K562 (cell line): ENCODE results near the gene TTBK2. TPM values are rescaled to one million over a fixed set of nuclear protein-coding genes. Genes with fewer than 3 reads are reported as not detected.

ENCODE experiments used
- ATAC-seq: fragments of 200-7000 bp; cut with Tn5 transposase; 3 replicates; pipeline ENCODE4 v1.9.1; 2020; ENCODE audit warnings: moderate library complexity
- BruUV-seq: library from RNA; stranded (reverse); fragments of 400-500 nt; replicated peaks from 2 replicates; lab custom pipeline; 2021; lab: Mats Ljungman, UMichigan
- CTCF ChIA-PET: fragments of 300-600 bp; formaldehyde crosslinking; extraction: SDS; loops from one replicate; lab custom pipeline; 2021; ENCODE audit warnings: low intra/inter-chr PET ratio; lab: Yijun Ruan, JAX
- POLR2A ChIA-PET: fragments of 300-600, 350-650 bp; sonication (Branson Sonifier 250); formaldehyde crosslinking; extraction: SDS; loops from one replicate; lab custom pipeline; 2021; ENCODE audit warnings: antibody characterized with exemption, inconsistent platforms; lab: Yijun Ruan, JAX
- DNase-seq, 4 experiments: peaks; one replicate each; pipeline versions ENCODE4 v3.0.0 to v3.0.0-alpha.2; 2011 to 2018; ENCODE audit warnings: low spot score in 3 of 4, mixed read lengths in 3 of 4; ENCODE audit errors: extremely low read depth in 1 of 4
- FAIRE-seq: peaks from 2 replicates; lab custom pipeline; 2011; peaks lifted over from hg19 to GRCh38; lab: Jason Lieb, UNC
- H2AFZ ChIP-seq: 2 replicates; pipeline ENCODE4 v1.6.0; 2011; ENCODE audit warnings: low read depth, low read length, control low read depth, inconsistent platforms
- H3K27ac ChIP-seq: fragments of 200-600 bp; 3 replicates; pipeline ENCODE4 v1.8.0; 2011; ENCODE audit warnings: low read depth, mild to moderate bottlenecking, control low read depth, inconsistent platforms, low read length, moderate library complexity, mixed read lengths; ENCODE audit errors: extremely low read depth
- H3K27me3 ChIP-seq, 2 experiments: fragments of 300-600 bp in 1 of 2; 2 replicates in 1 of 2; 3 replicates in 1 of 2; pipeline versions ENCODE4 v1.6.0 to v1.8.0; 2011; ENCODE audit warnings: inconsistent platforms in 2 of 2, low read length in 2 of 2, mild to moderate bottlenecking in 1 of 2, mixed read lengths in 1 of 2, moderate library complexity in 1 of 2; ENCODE audit not compliant: control insufficient read depth in 2 of 2, insufficient read depth in 2 of 2
- H3K36me3 ChIP-seq: fragments of 300-600 bp; 3 replicates; pipeline ENCODE4 v1.8.0; 2011; ENCODE audit warnings: mild to moderate bottlenecking, low read length, inconsistent platforms; ENCODE audit not compliant: control insufficient read depth, insufficient read depth
- H3K4me1 ChIP-seq, 2 experiments: fragments of 200-600 bp in 1 of 2; replicated peaks in 1 of 2; 2 replicates in 1 of 2; 3 replicates in 1 of 2; pipeline versions ENCODE4 v1.5.1 to v1.8.0; 2011; ENCODE audit warnings: inconsistent platforms in 2 of 2, low read length in 2 of 2, mild to moderate bottlenecking in 1 of 2, mixed read lengths in 1 of 2, moderate library complexity in 1 of 2; ENCODE audit not compliant: control insufficient read depth in 2 of 2, insufficient read depth in 2 of 2
- H3K4me2 ChIP-seq: 2 replicates; pipeline ENCODE4 v1.6.1; 2011; ENCODE audit warnings: low read length, control low read depth, inconsistent platforms, mixed read lengths; ENCODE audit not compliant: insufficient read depth
- H3K4me3 ChIP-seq: fragments of 200-600 bp; sonication (generic), shearing (Covaris generic); 2 replicates; pipeline ENCODE4 v1.5.1; 2016; ENCODE audit warnings: control low read depth, inconsistent platforms
- H3K79me2 ChIP-seq: fragments of 200-600 bp; 3 replicates; pipeline ENCODE4 v1.8.0; 2011; ENCODE audit warnings: low read length, inconsistent platforms; ENCODE audit not compliant: control insufficient read depth, insufficient read depth
- H3K9ac ChIP-seq, 2 experiments: 2 replicates each; pipeline versions ENCODE4 v1.6.0 to v1.6.1; 2011; ENCODE audit warnings: low read depth in 2 of 2, low read length in 2 of 2, control low read depth in 1 of 2, inconsistent platforms in 1 of 2, mild to moderate bottlenecking in 1 of 2, mixed read lengths in 1 of 2; ENCODE audit not compliant: insufficient read depth in 1 of 2
- H3K9me1 ChIP-seq: one replicate; pipeline ENCODE4 v1.6.0; 2011; ENCODE audit warnings: inconsistent platforms, mild to moderate bottlenecking, low read length, moderate library complexity; ENCODE audit not compliant: control insufficient read depth, insufficient read depth
- H3K9me3 ChIP-seq: replicated peaks from 2 replicates; pipeline ENCODE4 v1.5.1; 2011; ENCODE audit warnings: low read depth, low read length, inconsistent platforms; ENCODE audit not compliant: control insufficient read depth, insufficient read depth
- H4K20me1 ChIP-seq: replicated peaks from 2 replicates; pipeline ENCODE4 v1.6.1; 2011; ENCODE audit warnings: low read length, inconsistent platforms, mixed read lengths; ENCODE audit not compliant: control insufficient read depth, insufficient read depth
- ADNP ChIP-seq: fragments of 200-800 bp; sonication (Bioruptor generic); IDR thresholded peaks from 2 replicates; pipeline ENCODE4 v1.6.1; 2016; ENCODE audit warnings: missing genetic modification characterization, missing compliant biosample characterization
- ARID1B ChIP-seq: fragments of 450-650 bp; IDR thresholded peaks from 2 replicates; pipeline ENCODE4 v1.6.1; 2016; ENCODE audit warnings: antibody characterized with exemption, mild to moderate bottlenecking, inconsistent platforms
- BRD4 ChIP-seq: fragments of 200-600 bp; sonication (generic); IDR thresholded peaks from 2 replicates; pipeline ENCODE4 v1.6.1; 2017; ENCODE audit warnings: inconsistent platforms
- NEUROD1 ChIP-seq: fragments of 150-350 bp; IDR thresholded peaks from 2 replicates; pipeline ENCODE4 v1.6.1; 2014; ENCODE audit warnings: borderline replicate concordance, low read length, low read depth; ENCODE audit not compliant: partially characterized antibody
- NRF1 ChIP-seq, 2 experiments: fragments of 450-650 bp; IDR thresholded peaks in 1 of 2; conservative IDR thresholded peaks in 1 of 2; 2 replicates each; pipeline ENCODE4 v1.6.1; 2014; ENCODE audit warnings: mild to moderate bottlenecking in 2 of 2
- REST ChIP-seq, 2 experiments: fragments of 450-650 bp; formaldehyde crosslinking in 1 of 2; IDR thresholded peaks; 2 replicates each; pipeline versions ENCODE4 v1.4.0 to v1.6.1; 2014 to 2020; ENCODE audit warnings: mild to moderate bottlenecking in 2 of 2, borderline replicate concordance in 1 of 2, low read depth in 1 of 2
- WGBS: fragments of 100-300 bp; shearing (Covaris generic); methylation state at CpG from one replicate; pipeline ENCODE4 v1.1.6; 2016; ENCODE audit warnings: low coverage, mixed read lengths; ENCODE audit not compliant: insufficient coverage; ENCODE audit errors: missing lambda C conversion rate; 5-methylcytosine and 5-hydroxymethylcytosine counted together
- in situ Hi-C: fragments of 300-500 bp; cut with MboI; formaldehyde crosslinking; loops from 4 replicates; pipeline ENCODE4 v1.15.0; 2018; ENCODE audit warnings: inconsistent platforms, mixed read lengths
- intact Hi-C: fragments of 100-400 bp; cut with micrococcal nuclease; formaldehyde crosslinking; loops from 2 replicates; pipeline ENCODE4 v1.14.2; 2022
- polyA plus RNA-seq, 8 experiments: library from polyadenylated mRNA; depleted of rRNA in 4 of 8; stranded (reverse) in 5 of 8; unstranded in 3 of 8; fragments of >200 nt; fragmentation: Nextera tagmentation in 2 of 8; fragmentation: Illumina TruSeq in 1 of 8; extraction: Ambion mirVana in 2 of 8; extraction: Trizol in 1 of 8; gene quantifications; 2 replicates each; pipeline versions ENCODE4 v1.2.1 to v1.2.3, GENCODE V29; 2011 to 2014; ENCODE audit warnings: inconsistent platforms in 1 of 8, missing spikeins in 1 of 8
- total RNA-seq, 7 experiments: library from RNA; depleted of rRNA in 6 of 7; stranded (reverse); fragments of >200 nt in 6 of 7; fragmentation: Illumina TruSeq in 2 of 7; extraction: Trizol in 2 of 7; gene quantifications; 2 replicates each; pipeline versions ENCODE4 v1.2.1 to v1.2.3, GENCODE V29; 2011 to 2021; ENCODE audit warnings: low replicate concordance in 1 of 7

TTBK2 gene
- total and polyA plus RNA-seq, 9 of the 15 experiments (the other 6 are each of a cell fraction or from before 2014, with no cell fraction given): 0.89 to 8.0 (median 4.8) TPM

DNA sequence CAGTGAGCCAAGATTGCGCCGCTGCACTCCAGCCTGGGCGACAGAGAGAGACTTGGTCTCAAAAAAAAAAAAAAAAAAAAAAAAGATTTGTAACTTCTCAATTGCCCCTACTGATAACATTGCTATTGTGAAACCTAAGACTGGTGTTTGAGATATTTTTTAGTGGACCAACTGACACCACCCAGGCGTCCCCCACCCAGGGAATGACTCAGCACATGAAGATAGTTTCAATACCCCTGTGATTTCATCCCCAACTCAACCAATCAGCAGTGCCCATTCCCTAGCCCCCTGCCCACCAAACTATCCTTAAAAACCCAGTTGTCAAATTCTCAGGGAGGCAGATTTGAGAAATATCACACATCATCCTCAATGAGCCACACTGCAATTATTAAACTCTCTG, 76.9 kb downstream of the TTBK2 start (continued):
- TF ChIP-seq ADNP (no peak), ARID1B (0 out of 2 replicates have a peak, but pooled peaks have one; percentile 31)

DNA sequence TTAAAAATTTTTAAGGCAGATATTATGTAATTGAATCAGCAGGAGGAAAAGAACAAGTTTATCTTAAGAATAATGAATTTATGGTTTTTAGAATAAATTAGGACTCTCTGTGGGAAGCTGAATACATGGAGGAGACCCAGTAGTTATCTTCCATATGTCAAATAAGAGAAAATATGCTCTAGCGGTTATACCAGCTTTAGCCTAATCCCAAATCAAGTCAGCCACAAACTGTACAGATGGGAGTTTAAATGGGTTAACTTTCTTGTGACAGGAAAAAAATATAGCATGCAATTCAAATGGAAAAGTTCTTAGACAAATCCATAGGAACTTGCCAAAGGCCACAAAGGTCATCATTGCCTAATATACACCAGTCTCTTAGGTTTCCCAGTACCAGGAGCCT, 84.3 kb downstream of the TTBK2 start:
- in situ Hi-C loops: no loop called here
- no TSS peak for BruUV-seq
- H3K9me3 ChIP-seq: no peaks in the 10 kb centered on the region
- peaks cover 6% of the 10 kb centered on the region; the same call in 1 of the 3 replicates for H3K36me3 ChIP-seq
- ChIA-PET POLR2A (interaction anchor here (0.6 to 1.1 kb wide), 4 partner anchors 9 to 28 kb away, joined by 3 to 6 read pairs (median 4); no protein-coding TSS in a partner anchor), CTCF (no interaction called here)
- ATAC-seq (no peak), FAIRE-seq (no peak), DNase-seq (no peak)
- no peaks in the 10 kb centered on the region for H3K9me1 ChIP-seq
- H3K4me3 ChIP-seq: no peak overlapping the region
- H3K27me3 ChIP-seq: no peaks in the 10 kb centered on the region
- H3K4me2 ChIP-seq: no peak overlapping the region
- no peaks in the 10 kb centered on the region for H4K20me1 ChIP-seq
- WGBS: 50% methylated on average over 1 of the region's 1 CpG
- TF ChIP-seq BRD4 (no peak), NRF1 (conservative IDR thresholded peaks at IDR 0.05 in 1 of 2, IDR thresholded peaks at IDR 0.05 in 1 of 2) (no peak)
- intact Hi-C loops: no loop called here
- H3K9ac ChIP-seq: no peak overlapping the region
- H3K27ac ChIP-seq: no peak overlapping the region
- H3K79me2 ChIP-seq: no peaks in the 10 kb centered on the region
- H2AFZ ChIP-seq: no peak overlapping the region
- no peaks in the 10 kb centered on the region for H3K4me1 ChIP-seq

DNA sequence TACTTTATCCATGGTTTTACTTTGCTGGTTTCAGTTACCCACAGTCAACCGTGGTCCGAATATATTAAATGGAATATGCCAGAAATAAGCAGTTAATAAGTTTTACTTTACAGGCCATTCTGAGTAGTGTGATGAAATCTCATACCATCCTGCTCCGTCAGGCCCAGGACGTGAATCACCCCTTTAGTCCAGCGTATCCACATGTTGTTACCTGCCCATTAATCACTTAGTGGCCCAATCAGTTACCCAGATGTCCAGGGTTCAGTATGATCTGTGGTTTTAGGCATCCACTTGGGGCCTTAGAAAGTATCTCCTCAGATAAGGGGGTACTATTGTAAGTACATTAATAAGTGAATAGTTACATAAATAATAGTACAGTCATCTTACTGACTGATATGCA, 88.0 kb downstream of the TTBK2 start:
- Histone ChIP-seq H3K9ac (no peak overlapping the region), H3K4me2 (no peak overlapping the region), H3K79me2 (no peaks in the 10 kb centered on the region), H3K9me1 (no peaks in the 10 kb centered on the region), H4K20me1 (no peaks in the 10 kb centered on the region), H3K36me3 (no peaks in the 10 kb centered on the region), H2AFZ (no peak overlapping the region), H3K27me3 (no peaks in the 10 kb centered on the region), H3K4me3 (no peak overlapping the region), H3K9me3 (no peaks in the 10 kb centered on the region), H3K27ac (no peak overlapping the region), H3K4me1 (no peaks in the 10 kb centered on the region)
- FAIRE-seq: no peak
- ChIA-PET POLR2A (no interaction called here), CTCF (no interaction called here)
- in situ Hi-C loops (no loop called here), intact Hi-C loops (no loop called here)
- BruUV-seq: no TSS peak
- DNase-seq: no peak
- 69% methylated on average over 5 of the region's 5 CpGs for WGBS
- ATAC-seq: no peak
- no peak for TF ChIP-seq NEUROD1
- no peak for TF ChIP-seq ADNP
- no peak for TF ChIP-seq REST (IDR thresholded peaks at IDR 0.05; ENCODE audit: borderline replicate concordance)
- no peak for TF ChIP-seq REST (CRISPR knock-in tag; IDR thresholded peaks at IDR 0.05; ENCODE audit: low read depth)
